Sigmoid colon (tissue), 7 donors: ENCODE results near the gene TGFBR2. TPM values are rescaled to one million over a fixed set of nuclear protein-coding genes. Genes with fewer than 3 reads are reported as not detected.
A peak's percentile ranks its signal among the peaks of the same experiment; 100 is the strongest.

ENCODE experiments used
- DNase-seq: peaks from one replicate; pipeline ENCODE4 v3.0.0-alpha.2; 2019
- H3K27ac ChIP-seq, 4 donors: fragments of 200-600 bp; sonication (generic); one replicate each; pipeline ENCODE4 v1.5.1; 2016 to 2019; ENCODE audit warnings: mild to moderate bottlenecking in 1 of 4
- H3K27me3 ChIP-seq, 3 donors: fragments of 200-600 bp; sonication (generic); one replicate each; pipeline ENCODE4 v1.5.1; 2019; ENCODE audit warnings: mild to moderate bottlenecking in 1 of 3
- H3K36me3 ChIP-seq, 4 donors: fragments of 200-600 bp; sonication (generic); one replicate each; pipeline ENCODE4 v1.5.1; 2016 to 2019
- H3K4me1 ChIP-seq, 4 donors: fragments of 200-600 bp; sonication (generic); one replicate each; pipeline ENCODE4 v1.5.1; 2017 to 2019
- H3K4me3 ChIP-seq, 4 donors: fragments of 200-600 bp; sonication (generic); one replicate each; pipeline ENCODE4 v1.5.1; 2017 to 2019; ENCODE audit warnings: mild to moderate bottlenecking in 2 of 4, moderate library complexity in 1 of 4
- H3K9me3 ChIP-seq, 4 donors: fragments of 200-600 bp in 3 of 4; sonication (generic) in 3 of 4; one replicate each; pipeline versions ENCODE4 v1.5.1 to v1.6.1; 2013 to 2019
- EP300 ChIP-seq, 4 donors: sonication (generic); formaldehyde crosslinking; IDR thresholded peaks; one replicate each; pipeline ENCODE4 v1.6.1; 2017; ENCODE audit warnings: antibody characterized with exemption in 4 of 4
- POLR2A ChIP-seq, 2 donors: fragments of 450-650 bp; IDR thresholded peaks; one replicate each; pipeline ENCODE4 v1.6.1; 2016; ENCODE audit warnings: antibody characterized with exemption in 2 of 2, mild to moderate bottlenecking in 2 of 2, moderate library complexity in 2 of 2
- POLR2AphosphoS5 ChIP-seq, 4 donors: sonication (generic); formaldehyde crosslinking; IDR thresholded peaks; one replicate each; pipeline ENCODE4 v1.6.1; 2017; ENCODE audit warnings: antibody characterized with exemption in 4 of 4
- WGBS, 2 donors: extraction: QIAGEN DNeasy Blood & Tissue Kit; methylation state at CpG; one replicate each; pipeline ENCODE4 v1.1.7; 2013; 5-methylcytosine and 5-hydroxymethylcytosine counted together
- intact Hi-C: fragments of 100-400 bp; cut with DNase I; formaldehyde crosslinking; loops from one replicate; pipeline ENCODE4 v1.15.1; 2023
- polyA plus RNA-seq, 3 donors: library from polyadenylated mRNA; stranded (reverse); fragments of 200-250 nt; gene quantifications; one replicate each; pipeline ENCODE4 v1.2.3, GENCODE V29; 2013
- total RNA-seq, 4 donors: library from RNA; depleted of rRNA; stranded (reverse); fragments of >200 nt; gene quantifications; one replicate each; pipeline ENCODE4 v1.1.0, GENCODE V29; 2016
- TF ChIP-seq, protein P1 (sequence below), 4 experiments: fragments of 450-650 bp in 3 of 4; fragments of 200-600 bp in 1 of 4; IDR thresholded peaks; one replicate each; pipeline ENCODE4 v1.5.1; 2016 to 2019; ENCODE audit warnings: antibody characterized with exemption in 4 of 4, mild to moderate bottlenecking in 3 of 4, moderate library complexity in 2 of 4
- donor health status: healthy with polysubstance abuse.
- donor health status: Bipolar disorder and iron deficiency.
- donor health status: healthy.

Gene TGFBR2
- total and polyA plus RNA-seq, 7 donors = 9.9 to 243 (median 215) TPM

DNA sequence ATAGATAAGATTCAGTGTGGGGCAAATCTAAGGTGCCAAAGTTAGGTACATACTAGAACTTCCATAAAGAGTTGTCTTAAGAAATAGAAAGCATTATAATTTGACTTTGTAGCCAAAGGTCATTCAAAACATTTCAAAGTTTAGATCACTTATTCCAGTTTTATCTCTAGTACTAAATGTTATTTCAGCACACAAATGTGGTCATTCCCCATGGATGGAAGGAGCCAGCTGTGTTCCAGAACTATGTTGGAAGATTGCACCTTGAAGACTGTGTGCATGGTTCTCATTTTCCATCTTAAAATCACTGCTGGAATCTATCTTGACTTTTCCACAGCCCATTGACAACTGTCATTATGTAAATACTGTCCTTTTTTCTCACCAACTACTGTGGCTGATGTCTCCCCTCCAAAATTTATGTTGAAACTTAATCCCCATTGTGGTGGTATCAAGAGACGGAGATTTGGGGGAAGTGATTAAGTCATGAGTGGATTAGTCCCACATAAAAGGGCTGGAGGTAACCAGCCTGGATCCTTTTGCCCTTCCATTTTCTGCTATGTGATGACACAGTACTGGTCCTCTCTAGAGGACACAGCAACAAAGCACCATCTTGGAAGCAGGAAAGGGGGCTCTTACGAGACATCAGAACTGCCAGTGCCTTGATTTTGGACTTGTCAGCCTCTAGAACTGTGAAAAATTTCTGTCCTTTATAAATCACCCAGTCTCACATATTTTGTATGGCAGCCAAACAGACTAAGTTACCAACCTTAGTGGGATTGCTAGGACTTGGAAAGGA, 24.0 kb downstream of the TGFBR2 start:
- WGBS, 2 donors = 28 to 71% methylated on average over 2 of the region's 2 CpGs
- H3K36me3 ChIP-seq = no peaks in the 10 kb centered on the region
- TF ChIP-seq POLR2A (IDR thresholded peaks at IDR 0.05) (no peak), EP300 (IDR thresholded peaks at IDR 0.05) (no peak), POLR2AphosphoS5 (IDR thresholded peaks at IDR 0.05) (no peak)
- TF ChIP-seq, protein P1, sequence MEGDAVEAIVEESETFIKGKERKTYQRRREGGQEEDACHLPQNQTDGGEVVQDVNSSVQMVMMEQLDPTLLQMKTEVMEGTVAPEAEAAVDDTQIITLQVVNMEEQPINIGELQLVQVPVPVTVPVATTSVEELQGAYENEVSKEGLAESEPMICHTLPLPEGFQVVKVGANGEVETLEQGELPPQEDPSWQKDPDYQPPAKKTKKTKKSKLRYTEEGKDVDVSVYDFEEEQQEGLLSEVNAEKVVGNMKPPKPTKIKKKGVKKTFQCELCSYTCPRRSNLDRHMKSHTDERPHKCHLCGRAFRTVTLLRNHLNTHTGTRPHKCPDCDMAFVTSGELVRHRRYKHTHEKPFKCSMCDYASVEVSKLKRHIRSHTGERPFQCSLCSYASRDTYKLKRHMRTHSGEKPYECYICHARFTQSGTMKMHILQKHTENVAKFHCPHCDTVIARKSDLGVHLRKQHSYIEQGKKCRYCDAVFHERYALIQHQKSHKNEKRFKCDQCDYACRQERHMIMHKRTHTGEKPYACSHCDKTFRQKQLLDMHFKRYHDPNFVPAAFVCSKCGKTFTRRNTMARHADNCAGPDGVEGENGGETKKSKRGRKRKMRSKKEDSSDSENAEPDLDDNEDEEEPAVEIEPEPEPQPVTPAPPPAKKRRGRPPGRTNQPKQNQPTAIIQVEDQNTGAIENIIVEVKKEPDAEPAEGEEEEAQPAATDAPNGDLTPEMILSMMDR (IDR thresholded peaks at IDR 0.05) = no peak
- peaks cover 0 to 94% (median 93%) of the 10 kb centered on the region in 4 donors for H3K4me1 ChIP-seq
- intact Hi-C loops = no loop called here
- H3K27me3 ChIP-seq = no peaks in the 10 kb centered on the region
- no peaks in the 10 kb centered on the region for H3K9me3 ChIP-seq
- no peak overlapping the region for H3K4me3 ChIP-seq
- peak overlapping the region; percentile 46 to 66 (median 60) for H3K27ac ChIP-seq
- DNase-seq = no peak

DNA sequence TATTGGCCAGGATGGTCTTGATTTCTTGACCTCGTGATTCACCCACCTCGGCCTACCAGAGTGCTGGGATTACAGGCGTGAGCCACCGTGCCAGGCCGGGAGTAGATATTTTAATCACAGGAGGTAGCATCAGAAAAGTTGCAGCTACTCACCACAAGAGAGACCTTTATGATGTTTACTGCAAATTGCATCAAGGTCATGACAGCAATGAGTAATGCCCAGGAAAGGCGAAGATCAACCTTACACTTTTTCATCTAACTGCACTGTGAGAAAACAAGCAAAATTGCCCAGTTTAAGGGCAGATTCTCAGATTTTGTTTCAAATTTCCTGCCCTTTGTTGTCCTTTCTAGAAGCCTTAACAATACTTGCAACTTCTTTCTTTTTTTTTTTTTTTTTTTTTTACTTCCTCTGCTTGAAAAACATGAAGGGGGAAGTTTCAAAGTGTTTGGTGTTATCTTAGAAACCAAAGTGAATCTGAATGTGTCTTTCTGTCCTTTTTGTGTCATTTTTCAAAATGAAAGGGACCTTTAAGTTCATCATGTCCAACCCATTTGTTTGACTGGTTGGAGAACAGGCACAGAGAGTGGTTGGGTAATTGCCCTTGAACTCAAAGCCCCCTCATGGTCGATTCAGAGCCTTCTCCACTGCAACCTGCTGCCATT, 25.0 kb downstream of the TGFBR2 start:
- Histone ChIP-seq H3K27ac (peak overlapping the region; percentile 46 to 66 (median 60)), H3K27me3 (no peaks in the 10 kb centered on the region), H3K9me3 (no peaks in the 10 kb centered on the region), H3K4me3 (no peak overlapping the region), H3K36me3 (no peaks in the 10 kb centered on the region), H3K4me1 (peaks cover 0 to 94% (median 91%) of the 10 kb centered on the region in 4 donors)
- 52 to 56% methylated on average over 7 of the region's 7 CpGs for WGBS, 2 donors
- DNase-seq = no peak
- intact Hi-C loops = no loop called here
- TF ChIP-seq POLR2A (IDR thresholded peaks at IDR 0.05) = no peak
- no peak for TF ChIP-seq EP300 (IDR thresholded peaks at IDR 0.05)
- TF ChIP-seq POLR2AphosphoS5 (IDR thresholded peaks at IDR 0.05) = no peak
- TF ChIP-seq, protein P1 (IDR thresholded peaks at IDR 0.05) = no peak

DNA sequence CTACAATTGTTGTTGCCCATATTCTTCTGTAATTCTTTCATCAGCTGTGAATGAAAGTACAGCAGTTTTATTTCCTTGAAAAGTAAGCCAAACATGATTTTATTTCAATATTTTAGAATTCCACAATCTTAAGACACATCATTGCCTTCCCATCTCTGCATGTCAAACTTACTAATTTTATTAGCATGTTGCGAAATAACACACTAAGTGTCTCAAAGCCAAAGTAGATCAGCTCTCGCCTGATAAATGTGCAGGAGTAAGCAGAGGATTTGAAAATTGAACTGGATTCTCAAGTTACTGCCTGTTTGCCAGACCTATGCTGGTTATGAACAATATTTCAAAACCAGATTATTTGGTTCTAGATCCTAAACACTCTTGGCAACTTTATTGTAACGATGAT, 25.7 kb downstream of the TGFBR2 start:
- WGBS, 2 donors = 78 to 89% methylated on average over 3 of the region's 3 CpGs
- peaks cover 0 to 95% (median 86%) of the 10 kb centered on the region in 4 donors for H3K4me1 ChIP-seq

DNA sequence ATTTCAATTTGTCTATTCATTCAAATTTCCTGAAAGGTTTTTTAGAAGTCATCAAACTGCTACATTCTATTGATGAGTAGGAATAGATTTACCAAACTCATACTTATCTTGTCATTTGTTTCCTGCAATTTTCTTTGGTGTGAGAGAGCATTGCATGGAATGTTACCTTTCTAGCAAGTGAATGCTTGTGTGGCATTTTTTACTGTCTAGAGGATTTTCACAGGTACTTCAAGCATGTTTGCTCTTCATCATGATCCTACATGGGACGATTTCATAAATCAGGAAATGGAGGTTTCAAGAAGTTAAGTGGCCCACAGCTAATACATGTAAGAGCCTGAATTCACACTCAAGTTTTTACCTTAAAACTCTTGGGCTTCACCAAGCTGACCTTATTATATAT, 26.1 kb downstream of the TGFBR2 start:
- no peaks in the 10 kb centered on the region for H3K9me3 ChIP-seq
- intact Hi-C loops = no loop called here

More for the DNA sequence above, 25.7 kb downstream of the TGFBR2 start:
- Histone ChIP-seq H3K27ac (peak overlapping the region; percentile 16 to 66 (median 60)), H3K9me3 (no peaks in the 10 kb centered on the region), H3K4me3 (no peak overlapping the region), H3K27me3 (no peaks in the 10 kb centered on the region), H3K36me3 (no peaks in the 10 kb centered on the region)
- no peak for DNase-seq
- TF ChIP-seq, protein P1 (IDR thresholded peaks at IDR 0.05) = no peak
- no peak for TF ChIP-seq EP300 (IDR thresholded peaks at IDR 0.05)
- no peak for TF ChIP-seq POLR2AphosphoS5 (IDR thresholded peaks at IDR 0.05)
- no peak for TF ChIP-seq POLR2A (IDR thresholded peaks at IDR 0.05)
- intact Hi-C loops = no loop called here

More for the DNA sequence above, 26.1 kb downstream of the TGFBR2 start:
- peak overlapping the region; percentile 17 to 66 (median 60) for H3K27ac ChIP-seq
- H3K27me3 ChIP-seq = no peaks in the 10 kb centered on the region
- H3K4me3 ChIP-seq = no peak overlapping the region
- H3K4me1 ChIP-seq = peaks cover 0 to 96% (median 85%) of the 10 kb centered on the region in 4 donors
- 46 to 73% methylated on average over 1 of the region's 1 CpG for WGBS, 2 donors
- no peaks in the 10 kb centered on the region for H3K36me3 ChIP-seq
- DNase-seq = no peak
- TF ChIP-seq, protein P1 (IDR thresholded peaks at IDR 0.05) = no peak
- TF ChIP-seq EP300 (IDR thresholded peaks at IDR 0.05) (no peak), POLR2AphosphoS5 (IDR thresholded peaks at IDR 0.05) (no peak), POLR2A (IDR thresholded peaks at IDR 0.05) (no peak)
